ENCODE data around the gene PRCP.

Gene PRCP

DNA sequence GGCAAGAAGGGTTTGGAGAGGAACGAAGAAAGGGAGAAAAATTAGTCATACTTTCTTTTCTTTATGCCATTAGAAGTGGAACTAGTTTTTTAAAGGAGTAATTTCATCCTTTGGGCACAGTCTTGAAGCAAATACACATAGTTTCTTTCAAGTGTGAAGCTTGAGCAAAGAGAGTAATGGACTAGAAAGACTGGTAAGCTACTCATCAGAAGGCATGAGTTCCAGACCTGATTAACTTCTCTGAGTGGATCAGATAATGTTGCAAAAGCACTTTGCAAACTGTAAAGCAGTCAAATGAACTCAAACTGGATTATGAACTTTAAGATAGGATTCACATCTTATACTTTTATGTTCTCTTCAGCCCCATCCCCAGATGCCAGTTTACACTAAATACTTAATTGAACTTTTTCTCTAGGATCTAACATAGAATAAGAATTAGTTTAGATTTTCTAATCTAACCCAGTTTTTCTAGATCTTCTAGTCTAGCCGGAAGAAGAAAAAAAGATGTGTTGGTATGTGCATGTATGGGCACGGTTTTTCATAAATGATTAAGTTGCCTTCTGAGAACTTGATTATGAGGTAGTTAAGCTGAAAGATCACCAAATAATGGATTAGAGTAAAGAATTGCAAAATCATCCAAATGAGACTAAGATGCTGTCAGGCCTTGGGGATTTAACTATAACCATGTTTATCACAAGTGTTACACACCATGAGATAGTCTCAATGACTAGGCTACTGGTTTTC, 3.8 kb upstream of the PRCP start:
- Histone ChIP-seq H3K4me3 (ENCODE audit: low read depth, low read length) (no peak overlapping the region), H3K27ac (no peak overlapping the region), H3K36me3 (replicated peaks) (no peaks in the 10 kb centered on the region), H3K27me3 (replicated peaks) (no peaks in the 10 kb centered on the region)
- DNase-seq = no peak
- in situ Hi-C loops (cut with HindIII; ENCODE audit: low pct_ligation_motif_present, low sequenced_read_pairs) = loop anchor here (25.0 kb wide), 1 partner anchor 258 kb away; the partner anchor contains the start of gene PCF11
- TF ChIP-seq, protein P1, sequence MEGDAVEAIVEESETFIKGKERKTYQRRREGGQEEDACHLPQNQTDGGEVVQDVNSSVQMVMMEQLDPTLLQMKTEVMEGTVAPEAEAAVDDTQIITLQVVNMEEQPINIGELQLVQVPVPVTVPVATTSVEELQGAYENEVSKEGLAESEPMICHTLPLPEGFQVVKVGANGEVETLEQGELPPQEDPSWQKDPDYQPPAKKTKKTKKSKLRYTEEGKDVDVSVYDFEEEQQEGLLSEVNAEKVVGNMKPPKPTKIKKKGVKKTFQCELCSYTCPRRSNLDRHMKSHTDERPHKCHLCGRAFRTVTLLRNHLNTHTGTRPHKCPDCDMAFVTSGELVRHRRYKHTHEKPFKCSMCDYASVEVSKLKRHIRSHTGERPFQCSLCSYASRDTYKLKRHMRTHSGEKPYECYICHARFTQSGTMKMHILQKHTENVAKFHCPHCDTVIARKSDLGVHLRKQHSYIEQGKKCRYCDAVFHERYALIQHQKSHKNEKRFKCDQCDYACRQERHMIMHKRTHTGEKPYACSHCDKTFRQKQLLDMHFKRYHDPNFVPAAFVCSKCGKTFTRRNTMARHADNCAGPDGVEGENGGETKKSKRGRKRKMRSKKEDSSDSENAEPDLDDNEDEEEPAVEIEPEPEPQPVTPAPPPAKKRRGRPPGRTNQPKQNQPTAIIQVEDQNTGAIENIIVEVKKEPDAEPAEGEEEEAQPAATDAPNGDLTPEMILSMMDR (IDR thresholded peaks at IDR 0.05; ENCODE audit: low read depth, low read length, missing control alignments) = no peak

DNA sequence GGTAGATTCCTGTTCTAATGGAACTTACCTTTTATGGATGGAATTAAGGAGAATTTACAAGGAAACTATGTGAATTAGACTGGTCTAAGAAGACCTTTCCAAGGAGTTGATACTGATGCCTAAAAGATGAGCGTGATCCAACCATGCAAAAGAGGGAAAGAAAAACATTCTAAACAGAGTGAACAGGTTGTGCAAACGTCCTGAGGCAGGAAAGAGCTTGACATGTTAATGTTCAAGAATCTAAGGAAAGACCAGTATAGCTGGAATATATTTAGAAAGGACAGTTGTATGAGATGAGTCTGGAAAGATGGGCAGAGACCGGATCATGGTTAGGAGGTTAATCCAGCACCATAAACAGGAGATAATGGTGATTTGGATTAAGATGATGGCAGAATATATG, 2.6 kb upstream of the PRCP start:
- in situ Hi-C loops (cut with HindIII; ENCODE audit: low pct_ligation_motif_present, low sequenced_read_pairs) = loop anchor here (25.0 kb wide), 1 partner anchor 259 kb away; the partner anchor contains the start of gene PCF11

DNA sequence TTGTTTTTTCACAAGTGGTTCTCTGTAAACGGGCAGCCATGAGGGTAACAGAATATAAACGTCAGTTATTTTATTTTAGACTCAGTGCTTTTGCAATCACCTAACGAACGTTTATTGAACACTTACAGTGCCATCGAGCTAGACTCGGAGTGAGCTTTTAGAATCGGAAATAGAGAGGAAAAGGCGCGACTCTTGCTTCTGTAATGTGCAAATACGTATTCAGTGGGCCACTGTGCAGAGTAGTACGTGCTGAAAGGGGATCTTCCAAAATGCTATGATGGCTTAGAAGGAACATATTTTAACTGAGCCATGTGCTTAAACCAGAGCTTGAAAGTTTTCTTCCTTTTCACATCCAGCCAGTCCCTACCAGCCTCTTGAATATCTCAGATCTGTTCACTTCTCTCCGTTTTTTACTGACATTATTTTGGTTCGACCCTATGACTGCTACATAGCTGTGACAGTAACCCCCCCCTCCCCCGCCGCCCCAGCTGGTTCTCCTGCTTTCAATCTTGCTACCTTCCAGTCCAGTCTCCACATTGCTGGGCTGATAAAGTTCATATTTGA, 1.8 kb upstream of the PRCP start:
- no peak for DNase-seq
- Histone ChIP-seq H3K4me3 (ENCODE audit: low read depth, low read length) (peak overlapping the region; percentile 84), H3K36me3 (replicated peaks) (no peaks in the 10 kb centered on the region), H3K27ac (no peak overlapping the region), H3K27me3 (replicated peaks) (no peaks in the 10 kb centered on the region)
- in situ Hi-C loops (cut with HindIII; ENCODE audit: low pct_ligation_motif_present, low sequenced_read_pairs) = loop anchor here (25.0 kb wide), 1 partner anchor 260 kb away; the partner anchor contains the start of gene PCF11
- TF ChIP-seq, protein P1 (IDR thresholded peaks at IDR 0.05; ENCODE audit: low read depth, low read length, missing control alignments) = no peak

More for the DNA sequence above, 2.6 kb upstream of the PRCP start:
- no peaks in the 10 kb centered on the region for H3K27me3 ChIP-seq (replicated peaks)
- TF ChIP-seq, protein P1 (IDR thresholded peaks at IDR 0.05; ENCODE audit: low read depth, low read length, missing control alignments) = no peak
- H3K27ac ChIP-seq = no peak overlapping the region
- no peak for DNase-seq
- H3K4me3 ChIP-seq (ENCODE audit: low read depth, low read length) = no peak overlapping the region
- no peaks in the 10 kb centered on the region for H3K36me3 ChIP-seq (replicated peaks)

DNA sequence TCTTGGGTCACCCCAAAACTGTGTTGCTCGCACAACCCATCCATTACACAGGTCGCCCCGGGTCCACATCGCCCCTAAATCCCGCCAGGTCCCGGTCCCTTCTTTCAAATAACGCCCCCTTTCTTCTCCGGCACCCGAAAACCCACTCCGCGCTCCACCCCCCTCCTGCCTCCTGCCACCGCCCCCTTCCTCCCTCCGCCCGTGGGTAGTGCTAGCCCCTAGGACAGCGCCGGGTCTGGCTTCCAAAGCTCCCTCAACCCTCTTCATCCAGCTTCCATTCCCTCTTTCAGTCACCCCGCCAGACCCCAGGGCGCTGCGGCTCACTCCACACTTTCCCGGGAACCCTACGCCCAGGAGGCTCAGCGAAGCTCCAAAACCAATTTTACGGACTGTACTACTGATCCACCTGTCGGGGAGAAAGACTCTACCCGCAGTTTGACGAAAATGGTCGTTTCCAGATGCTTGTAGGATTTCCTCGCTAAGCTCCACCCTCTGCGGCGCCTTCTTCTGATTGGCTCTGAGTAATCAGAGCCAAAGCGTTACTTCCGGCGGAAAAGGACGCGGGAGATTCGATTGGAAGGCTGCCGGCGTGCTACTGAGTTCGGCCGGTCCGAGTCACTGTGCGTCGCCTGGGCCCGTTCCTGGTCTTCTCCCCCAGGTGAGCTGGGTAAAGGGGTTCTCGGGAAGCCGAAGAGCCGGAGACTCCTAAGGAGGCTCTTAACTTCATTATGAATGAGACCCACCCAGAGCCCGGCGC, 1.1 kb upstream of the PRCP start, which contains the start of gene DDIAS:
TSS of gene DDIAS (plus strand) at position 572 of the 757 bp plus-strand sequence. CDS start 13,003 bp downstream, outside the sequence.
- Histone ChIP-seq H3K36me3 (replicated peaks) (no peaks in the 10 kb centered on the region), H3K27me3 (replicated peaks) (no peaks in the 10 kb centered on the region), H3K27ac (peak within 1 kb of the TSS; percentile 85), H3K4me3 (ENCODE audit: low read depth, low read length) (peak within 1 kb of the TSS; percentile 84)
- TF ChIP-seq, protein P1 (IDR thresholded peaks at IDR 0.05; ENCODE audit: low read depth, low read length, missing control alignments) = no peak
- DNase-seq = peak; percentile 98
- in situ Hi-C loops (cut with HindIII; ENCODE audit: low pct_ligation_motif_present, low sequenced_read_pairs) = loop anchor here (25.0 kb wide), 1 partner anchor 261 kb away; the partner anchor contains the start of gene PCF11

DNA sequence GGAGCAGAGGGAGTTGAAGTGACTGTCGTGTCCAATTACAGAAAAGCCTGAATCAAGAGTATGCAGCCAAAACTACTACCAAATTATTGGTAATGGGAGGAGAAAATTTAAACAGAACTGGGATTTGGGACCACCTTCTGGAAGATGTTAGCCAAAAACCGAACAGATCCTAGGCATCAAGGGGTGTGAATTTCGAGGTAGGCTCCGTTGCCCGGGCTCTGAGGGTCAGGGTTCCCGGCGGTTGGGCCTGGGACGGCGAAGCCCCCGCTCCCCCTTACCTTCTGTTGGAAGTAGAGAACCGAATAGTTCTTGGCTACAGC, 313 bp downstream of the PRCP start:
- Histone ChIP-seq H3K27me3 (replicated peaks) (no peaks in the 10 kb centered on the region), H3K36me3 (replicated peaks) (no peaks in the 10 kb centered on the region), H3K27ac (peak overlapping the region; percentile 85), H3K4me3 (ENCODE audit: low read depth, low read length) (peak overlapping the region; percentile 84)
- TF ChIP-seq, protein P1 (IDR thresholded peaks at IDR 0.05; ENCODE audit: low read depth, low read length, missing control alignments) = no peak
- peak; percentile 5 for DNase-seq
- in situ Hi-C loops (cut with HindIII; ENCODE audit: low pct_ligation_motif_present, low sequenced_read_pairs) = loop anchor here (25.0 kb wide), 1 partner anchor 262 kb away; the partner anchor contains the start of gene PCF11

All from brain microvascular endothelial cell (primary cell).